Measurements from ENCODE around the gene KNCN. TPM values are rescaled to one million over a fixed set of nuclear protein-coding genes. Genes with fewer than 3 reads are reported as not detected.
A peak's percentile ranks its signal among the peaks of the same experiment; 100 is the strongest.

The KNCN gene
- total RNA-seq, 1 donor from 2014 or later, result not detected

DNA sequence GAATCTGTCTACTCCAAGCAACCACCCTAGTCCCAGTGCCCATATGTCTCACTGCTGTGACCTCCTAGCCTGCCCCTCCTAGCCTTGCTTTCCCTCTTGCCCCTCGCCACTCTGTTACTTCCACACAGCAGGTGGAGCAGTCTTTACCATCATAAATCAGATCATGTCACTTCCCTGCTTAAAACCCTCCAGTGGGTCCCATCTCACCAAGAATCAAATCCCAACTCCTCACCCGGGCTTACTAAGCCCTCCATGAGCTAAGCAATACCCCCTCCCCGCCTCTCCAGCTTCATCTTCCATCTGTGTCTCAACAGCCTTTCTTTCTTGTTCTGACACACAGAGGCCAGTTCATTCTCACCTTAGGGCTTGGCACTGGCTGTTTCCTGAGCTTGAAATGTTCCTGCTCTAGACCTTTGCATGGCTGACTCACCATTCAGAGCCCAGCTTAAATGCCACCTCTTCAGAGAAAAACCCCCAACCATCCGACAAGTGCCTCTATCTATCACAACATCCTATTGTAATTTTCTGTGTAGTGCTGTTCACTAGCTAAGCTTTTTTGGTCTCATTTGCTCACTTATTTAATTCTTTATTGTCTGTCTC is 22.3 kb downstream of the KNCN start:
- Mint-ChIP-seq H3K9me3 (no peaks in the 10 kb centered on the region), H3K27ac (peak overlapping the region; percentile 9)
- no peak for DNase-seq

DNA sequence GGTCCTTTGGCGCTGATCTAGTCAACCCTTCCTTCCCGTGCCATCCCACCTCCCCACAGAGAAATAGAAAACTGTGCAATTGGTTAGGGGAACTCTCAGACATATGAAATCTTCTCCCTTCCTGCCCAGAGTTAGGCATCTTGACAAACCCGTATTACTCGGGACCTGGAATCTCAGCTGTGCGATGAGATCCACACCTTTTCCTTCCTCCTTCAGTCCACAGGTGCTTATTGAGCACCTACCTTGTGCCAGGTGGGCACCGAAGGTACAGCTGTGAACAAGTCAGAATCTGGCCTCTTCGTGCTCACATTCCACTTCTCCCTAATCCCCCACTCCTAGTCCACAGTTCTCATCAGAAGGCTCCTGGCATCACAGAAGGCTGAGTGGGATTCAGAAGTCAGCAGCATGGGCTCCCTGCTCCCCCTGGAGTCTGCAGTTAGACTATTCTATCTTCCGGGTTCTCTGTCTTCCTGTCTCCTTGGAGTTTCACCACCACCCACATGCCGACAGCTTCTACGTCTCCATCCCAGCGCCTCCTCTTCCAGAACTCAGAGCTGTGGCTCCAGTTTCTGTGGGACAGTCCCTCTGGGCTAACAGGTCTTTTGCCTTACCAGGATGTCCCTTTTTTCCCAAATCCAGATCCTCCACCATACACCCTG is 23.0 kb downstream of the KNCN start:
- H3K27ac Mint-ChIP-seq, result peak overlapping the region; percentile 21
- intact Hi-C loops (cut with micrococcal nuclease), result loop anchor here (1.0 kb wide), 3 partner anchors 51 to 86 kb away; no protein-coding TSS in a partner anchor

More for the DNA sequence above, 22.3 kb downstream of the KNCN start:
- H3K4me1 Mint-ChIP-seq, result peaks cover 21% of the 10 kb centered on the region
- intact Hi-C loops (cut with micrococcal nuclease), result no loop called here
- H3K36me3 Mint-ChIP-seq (ENCODE audit: low read depth), result no peaks in the 10 kb centered on the region
- H3K4me3 Mint-ChIP-seq, result no peak overlapping the region
- H3K27me3 Mint-ChIP-seq, result peaks cover 27% of the 10 kb centered on the region

DNA sequence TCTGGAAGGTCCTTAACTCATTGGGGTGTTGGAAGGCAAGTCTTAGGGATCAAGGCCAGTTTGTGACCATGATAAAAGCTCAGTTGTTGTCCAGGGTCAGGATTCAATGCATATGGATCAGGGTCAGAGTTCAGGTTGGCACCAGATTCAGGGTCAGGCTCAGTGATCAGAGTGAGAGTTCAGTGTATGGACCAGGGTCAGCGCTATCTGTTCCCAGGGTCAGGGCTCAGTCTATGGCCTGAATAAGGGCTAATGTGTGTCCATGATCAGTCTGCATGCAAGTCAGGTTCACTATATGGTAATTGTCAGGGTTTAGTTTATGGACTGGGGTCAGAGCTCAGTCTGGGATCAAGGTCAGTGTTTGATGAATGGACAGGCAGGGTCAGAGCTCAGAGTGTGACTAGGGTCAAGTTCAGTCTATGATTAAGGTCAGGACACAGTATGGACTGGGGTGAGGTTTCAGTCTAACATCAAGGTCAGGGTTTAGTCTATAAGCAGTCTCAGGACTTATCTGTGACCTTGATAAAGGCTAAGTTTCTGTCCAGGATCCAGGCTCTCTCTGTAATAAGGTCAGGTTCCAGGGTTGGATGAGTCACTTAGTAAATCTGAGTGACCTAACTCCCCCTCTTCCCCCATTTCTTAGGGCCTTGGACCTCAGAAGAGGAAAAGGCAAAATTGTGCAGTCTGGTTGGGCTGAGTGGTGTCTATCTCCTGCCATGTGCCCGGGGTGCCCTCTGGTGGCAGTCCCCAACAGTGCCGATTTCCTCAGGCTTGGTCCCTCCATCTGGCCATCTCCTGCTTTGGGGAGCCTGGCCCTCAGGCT is 23.8 kb downstream of the KNCN start:
- Mint-ChIP-seq H3K36me3 (ENCODE audit: low read depth) (no peaks in the 10 kb centered on the region), H3K9me3 (no peaks in the 10 kb centered on the region), H3K27me3 (peaks cover 21% of the 10 kb centered on the region), H3K27ac (no peak overlapping the region), H3K4me3 (no peak overlapping the region), H3K4me1 (peaks cover 19% of the 10 kb centered on the region)
- intact Hi-C loops (cut with micrococcal nuclease), result loop anchor here (1.0 kb wide), 3 partner anchors 50 to 85 kb away; no protein-coding TSS in a partner anchor
- peak; percentile 94 for DNase-seq

More for the DNA sequence above, 23.0 kb downstream of the KNCN start:
- H3K4me1 Mint-ChIP-seq, result peaks cover 18% of the 10 kb centered on the region
- H3K4me3 Mint-ChIP-seq, result no peak overlapping the region
- no peaks in the 10 kb centered on the region for H3K9me3 Mint-ChIP-seq
- DNase-seq, result no peak
- peaks cover 21% of the 10 kb centered on the region for H3K27me3 Mint-ChIP-seq
- H3K36me3 Mint-ChIP-seq (ENCODE audit: low read depth), result no peaks in the 10 kb centered on the region

DNA sequence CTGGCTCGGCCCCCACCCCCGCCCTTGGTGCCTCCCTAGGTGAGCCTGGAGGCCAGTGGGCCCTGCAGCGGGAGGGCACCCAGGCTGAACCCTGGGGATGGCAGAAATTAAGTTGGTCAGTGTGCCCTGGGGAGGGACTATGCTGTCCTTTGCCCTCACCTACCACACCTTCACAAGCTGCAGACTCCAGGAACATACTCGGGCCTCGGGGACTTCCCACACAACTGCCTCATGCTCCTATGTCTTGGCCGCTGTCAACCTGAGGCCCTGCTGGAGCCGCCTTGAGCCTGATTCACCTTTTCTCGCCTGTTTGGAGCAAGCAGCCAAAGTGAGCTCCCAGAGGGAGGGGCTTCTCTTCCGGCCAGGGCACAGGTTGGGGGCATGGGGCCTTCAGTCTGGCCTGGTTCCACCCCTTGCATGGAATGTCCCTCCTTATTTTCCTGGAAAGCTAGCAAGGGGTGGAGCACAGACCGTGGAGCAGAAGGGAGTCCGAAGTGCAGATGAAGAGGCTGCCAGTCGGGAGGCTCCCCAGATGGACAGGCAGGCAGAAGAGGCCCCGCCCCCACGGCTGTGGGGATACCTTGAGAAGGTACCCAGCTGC is 24.7 kb downstream of the KNCN start:
- H3K4me3 Mint-ChIP-seq, result no peak overlapping the region
- no peak for DNase-seq
- H3K27ac Mint-ChIP-seq, result no peak overlapping the region
- peaks cover 21% of the 10 kb centered on the region for H3K27me3 Mint-ChIP-seq
- H3K9me3 Mint-ChIP-seq, result no peaks in the 10 kb centered on the region
- intact Hi-C loops (cut with micrococcal nuclease), result no loop called here
- H3K4me1 Mint-ChIP-seq, result peaks cover 25% of the 10 kb centered on the region
- no peaks in the 10 kb centered on the region for H3K36me3 Mint-ChIP-seq (ENCODE audit: low read depth)

DNA sequence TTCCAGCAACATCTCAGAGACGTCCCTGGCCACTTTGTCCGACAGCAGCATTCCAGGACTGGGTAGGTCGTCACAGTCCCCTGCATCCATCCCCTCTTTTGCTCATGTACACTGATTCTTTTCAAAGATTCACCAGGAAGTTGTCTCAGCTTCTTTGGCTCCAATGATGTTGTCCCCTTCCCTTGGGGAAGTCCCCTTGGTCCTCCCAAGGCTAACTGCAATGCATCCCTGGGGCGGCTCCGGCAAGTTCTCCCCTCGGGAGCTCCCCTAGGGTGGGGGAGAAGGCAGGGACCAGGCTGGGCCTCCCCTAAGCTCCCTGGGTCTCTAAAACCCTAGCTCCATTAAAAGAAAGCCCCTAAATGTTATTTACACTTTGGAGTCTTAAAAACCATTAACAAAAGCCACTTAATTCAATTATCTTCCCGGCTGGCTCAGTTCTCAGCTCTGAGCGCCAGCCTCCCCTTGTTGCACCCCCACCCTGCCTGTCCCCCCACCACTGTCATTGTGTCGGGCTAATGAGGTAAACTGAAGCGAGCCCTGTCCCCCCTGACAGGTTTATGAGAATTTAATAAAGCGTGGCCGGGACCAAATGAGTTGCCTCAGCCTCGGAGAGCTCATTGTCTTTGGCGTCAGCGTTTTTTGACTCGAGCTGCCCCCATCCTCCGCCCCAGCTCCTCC is 25.3 kb downstream of the KNCN start:
- Mint-ChIP-seq H3K27me3 (peaks cover 21% of the 10 kb centered on the region), H3K4me3 (no peak overlapping the region), H3K9me3 (no peaks in the 10 kb centered on the region), H3K27ac (no peak overlapping the region), H3K4me1 (peaks cover 27% of the 10 kb centered on the region), H3K36me3 (ENCODE audit: low read depth) (no peaks in the 10 kb centered on the region)
- intact Hi-C loops (cut with micrococcal nuclease), result no loop called here
- no peak for DNase-seq

DNA sequence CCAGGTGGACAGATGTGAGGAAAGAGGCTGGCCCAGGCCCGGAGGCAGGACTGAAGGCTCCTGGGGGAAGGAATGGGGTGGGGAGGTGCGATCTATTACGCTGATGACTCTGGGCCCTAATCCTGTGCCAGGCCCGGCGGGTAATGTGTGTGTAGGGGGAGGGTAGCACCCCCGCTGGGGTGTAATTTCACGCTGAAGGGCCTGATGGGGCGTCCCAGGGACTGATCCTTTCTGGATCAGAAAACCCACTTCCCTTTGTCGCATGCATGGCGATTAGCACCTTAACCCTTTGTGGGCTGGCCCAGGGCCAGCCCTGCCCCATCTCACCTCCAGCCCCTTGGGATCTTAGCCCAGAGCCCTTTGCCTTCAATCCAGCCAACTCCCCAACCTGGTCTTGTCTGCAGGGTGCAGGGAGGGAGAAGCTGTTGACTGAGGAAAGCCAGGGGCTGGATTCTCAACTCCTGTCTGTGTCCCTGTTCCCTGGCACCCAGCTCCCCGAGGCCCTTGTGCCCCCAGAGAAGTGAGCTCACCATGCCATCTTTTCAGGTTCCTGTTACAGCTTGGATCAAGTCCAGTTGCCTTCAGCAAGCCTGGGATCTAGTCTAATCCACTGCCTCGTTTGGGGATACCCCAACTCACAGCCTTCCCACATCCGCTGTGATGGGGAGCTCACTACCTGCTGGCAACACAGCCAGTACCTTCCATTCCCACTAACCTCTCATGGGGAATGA is 26.0 kb downstream of the KNCN start:
- no peak for DNase-seq
- intact Hi-C loops (cut with micrococcal nuclease), result no loop called here
- no peaks in the 10 kb centered on the region for H3K9me3 Mint-ChIP-seq
- H3K36me3 Mint-ChIP-seq (ENCODE audit: low read depth), result no peaks in the 10 kb centered on the region
- no peak overlapping the region for H3K4me3 Mint-ChIP-seq
- no peak overlapping the region for H3K27ac Mint-ChIP-seq
- peaks cover 23% of the 10 kb centered on the region for H3K27me3 Mint-ChIP-seq
- H3K4me1 Mint-ChIP-seq, result peaks cover 27% of the 10 kb centered on the region

DNA sequence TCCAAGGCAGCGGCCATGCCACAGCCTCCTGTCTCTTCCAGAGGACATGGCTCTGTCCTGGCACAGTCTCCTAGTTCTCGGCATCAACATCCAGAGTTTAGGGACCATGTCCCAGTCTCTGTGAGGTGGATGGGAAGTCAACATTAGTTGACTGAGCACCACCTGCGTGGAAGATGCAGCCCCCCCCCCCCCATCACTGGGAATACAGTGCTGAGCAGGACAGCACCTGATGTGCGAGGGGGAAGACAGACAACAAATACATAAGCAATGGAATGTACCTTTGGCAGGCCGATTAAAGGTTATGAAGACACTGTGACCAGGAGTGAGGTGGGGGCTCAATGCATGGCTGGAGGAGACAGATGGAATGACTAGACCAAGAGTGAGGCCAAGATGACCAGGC is 26.6 kb downstream of the KNCN start:
- H3K9me3 Mint-ChIP-seq, result no peaks in the 10 kb centered on the region
- no peak for DNase-seq
- H3K27me3 Mint-ChIP-seq, result peaks cover 24% of the 10 kb centered on the region
- peaks cover 27% of the 10 kb centered on the region for H3K4me1 Mint-ChIP-seq
- H3K4me3 Mint-ChIP-seq, result no peak overlapping the region
- no peak overlapping the region for H3K27ac Mint-ChIP-seq
- intact Hi-C loops (cut with micrococcal nuclease), result no loop called here
- no peaks in the 10 kb centered on the region for H3K36me3 Mint-ChIP-seq (ENCODE audit: low read depth)

DNA sequence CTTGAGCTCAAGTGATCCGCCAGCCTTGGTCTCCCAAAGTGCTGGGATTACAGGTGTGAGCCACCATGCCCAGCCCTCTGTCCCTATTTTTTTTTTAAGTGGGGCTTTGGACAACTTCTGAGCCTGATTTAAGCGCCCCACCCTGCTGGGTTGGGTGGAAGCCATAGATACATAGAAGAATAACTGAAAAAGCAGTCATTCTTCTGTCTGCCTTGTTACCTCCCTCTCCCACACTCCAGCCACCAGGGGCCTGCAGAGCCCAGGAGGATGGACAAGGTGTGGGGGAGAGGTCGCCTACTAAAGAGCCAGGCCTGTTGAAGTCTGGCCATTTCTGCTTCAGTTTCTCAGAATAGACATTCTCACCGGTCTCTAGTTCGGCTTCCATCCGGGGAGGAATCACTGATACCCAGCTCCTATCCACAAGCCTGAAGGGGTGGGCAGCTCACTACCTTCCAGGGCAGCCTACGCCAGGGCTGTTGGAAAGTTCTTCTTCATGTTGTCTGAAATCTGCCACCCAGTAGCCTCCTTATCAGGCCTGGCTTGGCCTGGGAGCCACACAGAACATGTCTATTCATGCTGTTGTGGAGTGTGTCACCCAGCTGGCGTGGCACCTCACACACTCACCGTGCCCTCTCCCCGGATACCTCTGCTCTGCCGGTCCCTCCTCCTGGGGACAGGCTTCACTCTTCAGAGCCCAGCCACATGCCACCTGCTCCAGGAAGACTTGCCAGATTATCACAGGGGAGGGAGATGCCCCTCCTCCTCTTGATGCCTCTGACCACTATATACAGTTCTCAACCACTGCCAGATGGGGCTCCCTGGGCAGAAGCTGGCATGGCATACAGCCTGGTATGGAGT is 27.7 kb downstream of the KNCN start:
- Mint-ChIP-seq H3K4me1 (peaks cover 20% of the 10 kb centered on the region), H3K27ac (no peak overlapping the region), H3K9me3 (no peaks in the 10 kb centered on the region), H3K27me3 (peaks cover 17% of the 10 kb centered on the region), H3K36me3 (ENCODE audit: low read depth) (no peaks in the 10 kb centered on the region), H3K4me3 (no peak overlapping the region)
- intact Hi-C loops (cut with micrococcal nuclease), result no loop called here
- no peak for DNase-seq

DNA sequence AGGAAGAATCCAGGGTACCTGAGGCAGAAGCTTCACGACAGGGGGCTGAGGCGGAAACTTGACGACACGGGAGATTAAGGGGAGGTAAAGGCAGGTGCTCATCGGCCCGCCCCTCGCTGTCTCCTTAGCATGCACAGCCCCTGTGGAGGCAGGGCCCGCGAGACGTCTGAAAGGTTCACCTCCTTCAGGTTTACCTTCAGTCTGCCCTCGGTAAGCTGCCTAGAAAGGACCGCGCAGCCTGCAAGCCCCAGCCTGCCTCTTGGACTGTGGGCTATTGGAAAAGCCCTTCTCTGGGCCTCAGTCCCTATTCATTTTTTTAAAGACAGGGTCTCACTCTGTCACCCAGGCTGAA is 28.5 kb downstream of the KNCN start:
- Mint-ChIP-seq H3K4me1 (peaks cover 13% of the 10 kb centered on the region), H3K9me3 (no peaks in the 10 kb centered on the region), H3K4me3 (no peak overlapping the region), H3K36me3 (ENCODE audit: low read depth) (no peaks in the 10 kb centered on the region), H3K27me3 (peaks cover 24% of the 10 kb centered on the region), H3K27ac (no peak overlapping the region)
- intact Hi-C loops (cut with micrococcal nuclease), result no loop called here
- DNase-seq, result no peak

DNA sequence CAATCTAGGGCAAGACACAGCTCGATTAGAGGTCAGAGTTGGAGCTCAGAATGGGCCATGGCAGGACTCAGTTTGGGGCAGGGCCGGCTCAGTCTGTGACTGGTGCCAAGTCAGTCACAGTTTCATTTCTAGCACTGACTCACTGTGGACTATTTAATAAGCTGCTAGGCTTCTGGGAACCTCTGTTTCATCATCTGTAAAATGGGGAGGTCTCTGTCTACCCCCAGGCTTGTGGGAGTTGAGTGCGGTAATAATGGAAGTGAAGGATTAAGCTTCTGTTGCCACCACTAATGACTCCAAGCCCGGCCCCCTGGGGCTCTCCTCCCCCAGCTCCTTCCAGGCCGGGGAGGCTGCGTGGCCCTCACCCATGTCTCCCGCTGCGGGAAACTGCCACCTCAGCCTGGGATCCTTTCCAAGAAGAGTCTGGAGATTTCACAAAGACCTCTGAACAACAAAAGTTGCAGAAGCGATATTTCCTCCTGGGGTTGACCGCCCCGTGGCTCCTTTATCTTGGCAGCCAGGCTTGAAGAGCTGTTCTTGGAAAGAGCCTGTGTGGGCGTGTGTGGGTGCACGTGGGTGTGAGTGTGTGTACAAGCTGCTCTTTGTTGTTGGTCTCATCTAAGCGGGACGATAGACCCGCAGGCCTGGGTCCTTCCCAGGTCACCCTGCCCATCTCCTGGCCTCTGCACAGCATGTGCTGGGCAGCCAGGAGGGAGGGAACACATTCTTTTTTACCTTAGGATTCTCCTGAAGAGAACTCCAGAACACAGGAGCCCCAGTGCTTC is 29.1 kb downstream of the KNCN start:
- Mint-ChIP-seq H3K36me3 (ENCODE audit: low read depth) (no peaks in the 10 kb centered on the region), H3K4me1 (peaks cover 12% of the 10 kb centered on the region), H3K27ac (peak overlapping the region; percentile 48), H3K4me3 (peak overlapping the region; percentile 40), H3K27me3 (peaks cover 23% of the 10 kb centered on the region), H3K9me3 (no peaks in the 10 kb centered on the region)
- intact Hi-C loops (cut with micrococcal nuclease), result no loop called here
- DNase-seq, result peak; percentile 62

DNA sequence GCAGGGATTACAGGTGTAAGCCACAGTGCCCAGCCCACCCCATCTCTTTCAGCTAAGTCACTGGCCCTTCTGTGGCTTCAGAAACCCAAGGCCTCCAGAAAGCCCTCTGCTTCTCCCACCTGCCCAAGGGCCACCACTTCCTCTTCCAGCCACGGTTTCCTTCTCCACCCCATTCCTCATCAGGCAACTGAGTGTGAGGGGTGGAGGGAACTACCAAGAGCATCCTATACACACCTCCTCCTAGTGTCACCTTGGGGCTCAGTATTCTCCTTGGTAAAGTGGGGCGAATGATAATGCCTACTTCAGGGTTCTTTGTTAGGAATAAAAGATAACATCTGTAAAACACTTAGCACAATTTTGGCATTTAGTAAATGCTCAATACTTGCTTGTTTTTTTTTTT is 30.0 kb downstream of the KNCN start:
- Mint-ChIP-seq H3K4me3 (no peak overlapping the region), H3K36me3 (ENCODE audit: low read depth) (no peaks in the 10 kb centered on the region), H3K27ac (no peak overlapping the region), H3K4me1 (peaks cover 12% of the 10 kb centered on the region), H3K27me3 (peaks cover 28% of the 10 kb centered on the region), H3K9me3 (no peaks in the 10 kb centered on the region)
- intact Hi-C loops (cut with micrococcal nuclease), result no loop called here
- no peak for DNase-seq

Data from activated CD4-positive, alpha-beta T cell treated with anti-CD3 and anti-CD28 coated beads, Interleukin-2, amount 10 ng/mL, durations not matched to agents 24 days and 14 days (primary cell).